Hematopoietic multipotent progenitor cell treated with erythropoietin and hydrocortisone succinate and interleukin-3 and kit ligand, for 8 days (in vitro differentiated cells): ENCODE data around the gene LRRC8C.
A peak's percentile ranks its signal among the peaks of the same experiment; 100 is the strongest.
"Not testable (repeated sequence)": the region's sequence is repeated elsewhere in the genome, so short reads cannot be mapped to it uniquely, and the experiment has no call there.

Source experiments
- DNase-seq: peaks from one replicate; pipeline ENCODE4 v3.0.0-alpha.2; 2015

Gene LRRC8C

GRCh38 chr1:89673251-89673650 lies 40.3 kb downstream of the LRRC8C start:
- peak; percentile 75 for DNase-seq

GRCh38 chr1:89675677-89676076 lies 42.8 kb downstream of the LRRC8C start:
- DNase-seq = no peak

- no peak for DNase-seq
These were observed 48.3 kb downstream of the LRRC8C start for GRCh38 chr1:89681045-89681729.

GRCh38 chr1:89682611-89683010 lies 49.7 kb downstream of the LRRC8C start:
- no peak for DNase-seq

GRCh38 chr1:89685461-89685860 lies 52.5 kb downstream of the LRRC8C start:
- no peak for DNase-seq

- no peak for DNase-seq
These were observed 53.6 kb downstream of the LRRC8C start for GRCh38 chr1:89686520-89686919.

GRCh38 chr1:89687254-89687653 lies 54.3 kb downstream of the LRRC8C start:
- no peak for DNase-seq

- DNase-seq = no peak
These were observed 55.7 kb downstream of the LRRC8C start for GRCh38 chr1:89688607-89689006.

- DNase-seq = no peak
These were observed 56.3 kb downstream of the LRRC8C start for GRCh38 chr1:89689234-89689633.

GRCh38 chr1:89690595-89690994 lies 57.7 kb downstream of the LRRC8C start:
- DNase-seq = no peak

GRCh38 chr1:89692601-89693521 lies 59.9 kb downstream of the LRRC8C start:
- DNase-seq = no peak

GRCh38 chr1:89695847-89696246 lies 62.9 kb downstream of the LRRC8C start:
- DNase-seq = no peak

GRCh38 chr1:89697383-89697782 lies 64.5 kb downstream of the LRRC8C start:
- no peak for DNase-seq

- no peak for DNase-seq
These were observed 65.2 kb downstream of the LRRC8C start for GRCh38 chr1:89698020-89698560.

GRCh38 chr1:89698624-89699023 lies 65.7 kb downstream of the LRRC8C start:
- no peak for DNase-seq

- DNase-seq = no peak
These were observed 66.6 kb downstream of the LRRC8C start for GRCh38 chr1:89699451-89699986.

- peak; percentile 93 for DNase-seq
These were observed 68.9 kb downstream of the LRRC8C start for GRCh38 chr1:89701746-89702241.

GRCh38 chr1:89702520-89703045 lies 69.7 kb downstream of the LRRC8C start:
- no peak for DNase-seq

- DNase-seq = peak; percentile 93
These were observed 70.5 kb downstream of the LRRC8C start for GRCh38 chr1:89703469-89703868.

- peak; percentile 17 for DNase-seq
These were observed 71.1 kb downstream of the LRRC8C start for GRCh38 chr1:89704014-89704413.

GRCh38 chr1:89704885-89705284 lies 72.0 kb downstream of the LRRC8C start:
- not testable (repeated sequence) for DNase-seq

- DNase-seq = peak; percentile 43
These were observed 73.2 kb downstream of the LRRC8C start for GRCh38 chr1:89705901-89706699.
